Lung (tissue), 12 donors: ENCODE results near the gene EGFR. TPM values are rescaled to one million over a fixed set of nuclear protein-coding genes. Genes with fewer than 3 reads are reported as not detected.

Source experiments
- ATAC-seq: fragments of 200-7000 bp; cut with Tn5 transposase; one replicate; pipeline ENCODE4 v1.9.1; 2020; ENCODE audit warnings: moderate number of reproducible peaks; ENCODE audit not compliant: insufficient read depth, low FRiP score
- DNase-seq, 3 donors: peaks; one replicate each; pipeline ENCODE4 v3.0.0-alpha.2; 2013 to 2017
- H3K27ac ChIP-seq, 2 donors: one replicate each; pipeline ENCODE4 v1.5.1; 2013; ENCODE audit warnings: mild to moderate bottlenecking in 2 of 2, moderate library complexity in 2 of 2, control low read depth in 1 of 2, inconsistent platforms in 1 of 2, low read depth in 1 of 2, low read length in 1 of 2
- H3K27me3 ChIP-seq, 3 donors: one replicate each; pipeline ENCODE4 v1.5.1; 2013; ENCODE audit warnings: low read length in 2 of 3; ENCODE audit not compliant: control insufficient read depth in 3 of 3, insufficient read depth in 3 of 3
- H3K36me3 ChIP-seq, 4 donors: one replicate each; pipeline ENCODE4 v1.5.1; 2013; ENCODE audit warnings: low read length in 4 of 4, mild to moderate bottlenecking in 1 of 4, moderate library complexity in 1 of 4; ENCODE audit not compliant: control insufficient read depth in 4 of 4, insufficient read depth in 4 of 4
- H3K4me1 ChIP-seq, 5 donors: one replicate each; pipeline ENCODE4 v1.5.1; 2013; ENCODE audit warnings: low read length in 5 of 5, mild to moderate bottlenecking in 2 of 5, moderate library complexity in 1 of 5; ENCODE audit not compliant: control insufficient read depth in 5 of 5, insufficient read depth in 5 of 5
- H3K4me3 ChIP-seq: one replicate; pipeline ENCODE4 v1.5.1; 2013; ENCODE audit warnings: mild to moderate bottlenecking, control low read depth, moderate library complexity
- H3K9ac ChIP-seq, 2 donors: one replicate each; pipeline ENCODE4 v1.5.1; 2013; ENCODE audit warnings: low read length in 2 of 2, control low read depth in 1 of 2; ENCODE audit not compliant: insufficient read depth in 1 of 2
- H3K9me3 ChIP-seq, 4 donors: one replicate each; pipeline ENCODE4 v1.5.1; 2013; ENCODE audit warnings: low read length in 3 of 4, mild to moderate bottlenecking in 1 of 4, moderate library complexity in 1 of 4; ENCODE audit not compliant: control insufficient read depth in 4 of 4, insufficient read depth in 3 of 4
- WGBS, 2 donors: extraction: QIAGEN DNeasy Blood & Tissue Kit; methylation state at CpG; one replicate each; pipeline ENCODE4 v1.1.7; 2013; 5-methylcytosine and 5-hydroxymethylcytosine counted together
- polyA plus RNA-seq, 2 donors: library from polyadenylated mRNA; stranded (reverse); fragments of 200-250 nt; gene quantifications; one replicate each; pipeline ENCODE4 v1.2.1, GENCODE V29; 2013
- total RNA-seq, 2 donors: library from RNA; depleted of rRNA in 1 of 2; stranded (reverse); fragments of >200 nt in 1 of 2; gene quantifications; one replicate each; pipeline ENCODE4 v1.2.1, GENCODE V29; 2014 to 2021
- TF ChIP-seq, protein P1 (sequence below): IDR thresholded peaks from 2 replicates; pipeline ENCODE4 v1.5.1; 2012; ENCODE audit warnings: mild to moderate bottlenecking; ENCODE audit errors: control extremely low read depth, extremely low read depth
- donor health status: control.
- donor health status: control.
- donor health status: Bipolar disorder and iron deficiency.
- donor health status: healthy.
- donor health status: DM: yes; HTN: yes; CAD: no.

Gene EGFR
- total and polyA plus RNA-seq, 4 donors, result 11.6 to 78.7 (median 37.1) TPM

DNA sequence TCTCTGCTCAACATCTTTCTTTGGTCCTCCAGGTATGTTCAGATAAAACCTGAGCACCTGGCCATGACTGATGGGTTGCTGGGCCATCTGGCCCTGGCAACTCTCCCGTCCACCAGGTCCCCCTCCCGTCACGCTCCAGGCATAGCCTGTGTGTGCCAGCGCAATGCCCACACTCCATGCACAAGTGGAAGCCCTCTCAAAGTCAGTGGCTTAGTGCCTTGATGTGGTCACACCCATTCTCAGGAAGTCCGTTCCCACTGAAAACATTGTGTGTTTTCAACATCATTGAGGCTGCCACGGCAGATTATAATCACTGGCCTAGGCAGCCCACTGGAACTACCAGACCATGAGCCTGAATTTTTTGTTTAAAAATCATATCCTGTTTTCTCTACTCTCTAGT is 175.7 kb downstream of the EGFR start:
- H3K27ac ChIP-seq, result peak overlapping the region in 1 of 2 donors; percentile 35
- no peaks in the 10 kb centered on the region for H3K27me3 ChIP-seq
- no peaks in the 10 kb centered on the region for H3K9me3 ChIP-seq
- peaks cover 0 to 21% (median 16%) of the 10 kb centered on the region in 4 donors for H3K36me3 ChIP-seq
- peaks cover 0 to 38% (median 22%) of the 10 kb centered on the region in 5 donors for H3K4me1 ChIP-seq
- DNase-seq (no peak), ATAC-seq (no peak)
- no peak overlapping the region for H3K9ac ChIP-seq
- no peak overlapping the region for H3K4me3 ChIP-seq
- 57 to 73% methylated on average over 6 of the region's 6 CpGs for WGBS, 2 donors
- TF ChIP-seq, protein P1, sequence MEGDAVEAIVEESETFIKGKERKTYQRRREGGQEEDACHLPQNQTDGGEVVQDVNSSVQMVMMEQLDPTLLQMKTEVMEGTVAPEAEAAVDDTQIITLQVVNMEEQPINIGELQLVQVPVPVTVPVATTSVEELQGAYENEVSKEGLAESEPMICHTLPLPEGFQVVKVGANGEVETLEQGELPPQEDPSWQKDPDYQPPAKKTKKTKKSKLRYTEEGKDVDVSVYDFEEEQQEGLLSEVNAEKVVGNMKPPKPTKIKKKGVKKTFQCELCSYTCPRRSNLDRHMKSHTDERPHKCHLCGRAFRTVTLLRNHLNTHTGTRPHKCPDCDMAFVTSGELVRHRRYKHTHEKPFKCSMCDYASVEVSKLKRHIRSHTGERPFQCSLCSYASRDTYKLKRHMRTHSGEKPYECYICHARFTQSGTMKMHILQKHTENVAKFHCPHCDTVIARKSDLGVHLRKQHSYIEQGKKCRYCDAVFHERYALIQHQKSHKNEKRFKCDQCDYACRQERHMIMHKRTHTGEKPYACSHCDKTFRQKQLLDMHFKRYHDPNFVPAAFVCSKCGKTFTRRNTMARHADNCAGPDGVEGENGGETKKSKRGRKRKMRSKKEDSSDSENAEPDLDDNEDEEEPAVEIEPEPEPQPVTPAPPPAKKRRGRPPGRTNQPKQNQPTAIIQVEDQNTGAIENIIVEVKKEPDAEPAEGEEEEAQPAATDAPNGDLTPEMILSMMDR, result no peak

DNA sequence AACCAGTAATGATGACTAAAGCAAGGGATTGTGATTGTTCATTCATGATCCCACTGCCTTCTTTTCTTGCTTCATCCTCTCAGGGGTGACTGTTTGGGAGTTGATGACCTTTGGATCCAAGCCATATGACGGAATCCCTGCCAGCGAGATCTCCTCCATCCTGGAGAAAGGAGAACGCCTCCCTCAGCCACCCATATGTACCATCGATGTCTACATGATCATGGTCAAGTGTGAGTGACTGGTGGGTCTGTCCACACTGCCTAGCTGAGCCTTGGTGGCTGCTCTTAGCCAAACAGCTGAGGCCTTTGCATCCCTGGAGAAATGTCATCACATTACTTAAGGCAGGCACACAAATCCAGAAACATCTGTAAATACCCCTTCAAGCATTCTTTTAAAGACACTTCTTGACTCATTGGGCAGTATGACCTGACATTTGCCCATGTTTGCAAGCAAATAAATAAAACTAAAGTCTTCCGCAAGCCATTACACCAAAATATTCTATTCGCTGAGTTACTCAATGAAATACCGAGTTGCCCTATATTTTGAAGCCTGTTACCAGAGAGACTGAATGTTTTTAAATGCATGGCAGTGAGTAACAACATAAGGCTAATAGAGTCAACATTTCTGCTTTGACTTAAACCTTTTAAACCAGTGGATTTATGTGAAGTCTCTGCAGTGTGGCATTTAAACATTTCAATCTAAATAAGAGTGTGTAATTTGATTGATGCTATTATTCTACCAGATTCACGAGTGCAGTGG is 180.0 kb downstream of the EGFR start:
- 87 to 90% methylated on average over 8 of the region's 8 CpGs for WGBS, 2 donors
- peaks cover 0 to 4% (median 0%) of the 10 kb centered on the region in 5 donors for H3K4me1 ChIP-seq
- H3K36me3 ChIP-seq, result peaks cover 0 to 52% (median 36%) of the 10 kb centered on the region in 4 donors
- TF ChIP-seq, protein P1, result no peak
- no peaks in the 10 kb centered on the region for H3K27me3 ChIP-seq
- ATAC-seq (no peak), DNase-seq (no peak)
- H3K9ac ChIP-seq, result no peak overlapping the region
- H3K4me3 ChIP-seq, result no peak overlapping the region
- H3K27ac ChIP-seq, result no peak overlapping the region
- peaks cover 0 to 3% (median 0%) of the 10 kb centered on the region in 4 donors for H3K9me3 ChIP-seq

DNA sequence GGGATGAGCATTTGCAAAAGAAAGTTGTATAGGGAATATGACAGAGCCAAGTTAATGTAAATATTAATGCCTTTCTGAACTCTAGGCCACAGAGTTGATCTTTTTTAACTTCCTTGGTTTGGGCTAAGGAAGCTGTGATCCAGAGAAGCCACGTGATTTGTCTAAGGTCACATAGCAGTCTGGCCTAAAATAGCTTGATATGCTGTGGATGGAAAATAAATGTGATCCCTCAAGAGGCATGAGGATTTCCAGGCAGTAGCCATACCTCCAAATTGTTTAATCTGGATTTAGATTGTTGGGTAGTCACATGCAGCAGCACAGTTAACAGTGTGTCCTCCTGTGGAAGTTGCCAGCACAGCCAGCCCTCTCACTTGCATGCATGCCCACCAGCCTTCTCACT is 180.6 kb downstream of the EGFR start:
- H3K9me3 ChIP-seq, result peaks cover 0 to 6% (median 0%) of the 10 kb centered on the region in 4 donors
- TF ChIP-seq, protein P1, result no peak
- ATAC-seq (no peak), DNase-seq (no peak)
- no peaks in the 10 kb centered on the region for H3K27me3 ChIP-seq
- no peak overlapping the region for H3K9ac ChIP-seq
- no peak overlapping the region for H3K4me3 ChIP-seq
- WGBS, 2 donors, result 57 to 81% methylated on average over 1 of the region's 1 CpG
- peaks cover 0 to 58% (median 40%) of the 10 kb centered on the region in 4 donors for H3K36me3 ChIP-seq
- no peak overlapping the region for H3K27ac ChIP-seq
- peaks cover 0 to 3% (median 0%) of the 10 kb centered on the region in 5 donors for H3K4me1 ChIP-seq
